Adrenal gland (tissue), 5 donors: ENCODE measurements around the gene KIAA0753.
"Not testable (repeated sequence)": the region's sequence is repeated elsewhere in the genome, so short reads cannot be mapped to it uniquely, and the experiment has no call there.

Source experiments
- CTCF ChIP-seq, 6 experiments: fragments of 450-650 bp in 4 of 6; fragments of 200-600 bp in 2 of 6; sonication (generic) in 1 of 6; IDR thresholded peaks; 1 replicate in 5 of 6; 2 replicates in 1 of 6; pipeline versions ENCODE4 v1.5.1 to v1.8.0; 2016 to 2021; ENCODE audit warnings: antibody characterized with exemption in 6 of 6, mild to moderate bottlenecking in 2 of 6, moderate library complexity in 1 of 6
- POLR2A ChIP-seq, 2 donors: fragments of 450-650 bp; IDR thresholded peaks; one replicate each; pipeline ENCODE4 v1.6.1; 2017; ENCODE audit warnings: antibody characterized with exemption in 2 of 2, mild to moderate bottlenecking in 2 of 2, moderate library complexity in 1 of 2
- donor health status: DM: no; HTN: no; CAD: no.

- TF ChIP-seq CTCF, POLR2A (IDR thresholded peaks at IDR 0.05): not testable (repeated sequence)
These were observed 17.9 kb upstream of the KIAA0753 start for GRCh38 chr17:6658411-6658810.
